Stomach (tissue), 9 donors: ENCODE results near the gene CNTNAP5. TPM values are rescaled to one million over a fixed set of nuclear protein-coding genes. Genes with fewer than 3 reads are reported as not detected.

Source experiments
- DNase-seq, 2 donors: peaks; one replicate each; pipeline versions ENCODE4 v3.0.0 to v3.0.0-alpha.2; 2013 to 2019
- H3K27ac ChIP-seq, 5 donors: fragments of 200-600 bp in 4 of 5; sonication (generic) in 4 of 5; one replicate each; pipeline ENCODE4 v1.5.1; 2013 to 2019; ENCODE audit warnings: mild to moderate bottlenecking in 1 of 5, moderate library complexity in 1 of 5
- H3K27me3 ChIP-seq, 3 donors: fragments of 200-600 bp; sonication (generic); one replicate each; pipeline ENCODE4 v1.5.1; 2017 to 2019; ENCODE audit warnings: mixed run types in 1 of 3
- H3K36me3 ChIP-seq, 4 donors: fragments of 200-600 bp; sonication (generic); 1 replicate in 3 of 4; 2 replicates in 1 of 4; pipeline ENCODE4 v1.5.1; 2016 to 2019
- H3K4me1 ChIP-seq, 4 donors: fragments of 200-600 bp; sonication (generic); one replicate each; pipeline ENCODE4 v1.5.1; 2016 to 2019
- H3K4me3 ChIP-seq, 4 donors: fragments of 200-600 bp; sonication (generic) in 3 of 4; one replicate each; pipeline ENCODE4 v1.5.1; 2016 to 2019; ENCODE audit warnings: mild to moderate bottlenecking in 1 of 4
- H3K9me3 ChIP-seq, 4 donors: fragments of 200-600 bp; sonication (generic); one replicate each; pipeline ENCODE4 v1.5.1; 2016 to 2019
- CTCF ChIP-seq, 7 experiments: fragments of 450-650 bp in 4 of 7; fragments of 200-600 bp in 3 of 7; sonication (generic) in 3 of 7; IDR thresholded peaks; one replicate each; pipeline ENCODE4 v1.5.1; 2016 to 2019; ENCODE audit warnings: antibody characterized with exemption in 7 of 7, control low read depth in 2 of 7, mild to moderate bottlenecking in 1 of 7
- EP300 ChIP-seq: sonication (generic); formaldehyde crosslinking; IDR thresholded peaks from one replicate; pipeline ENCODE4 v1.6.1; 2017; ENCODE audit warnings: antibody characterized with exemption
- POLR2A ChIP-seq, 4 donors: fragments of 450-650 bp; IDR thresholded peaks; one replicate each; pipeline ENCODE4 v1.6.1; 2016; ENCODE audit warnings: antibody characterized with exemption in 4 of 4, control low read depth in 2 of 4, mild to moderate bottlenecking in 1 of 4, moderate library complexity in 1 of 4
- POLR2AphosphoS5 ChIP-seq, 3 donors: sonication (generic); formaldehyde crosslinking; IDR thresholded peaks; one replicate each; pipeline ENCODE4 v1.6.1; 2016; ENCODE audit warnings: antibody characterized with exemption in 3 of 3
- WGBS, 5 donors: extraction: QIAGEN DNeasy Blood & Tissue Kit in 3 of 5; methylation state at CpG; one replicate each; pipeline versions ENCODE4 v1.1.5 to v1.1.7; 2013 to 2018; 5-methylcytosine and 5-hydroxymethylcytosine counted together
- intact Hi-C: fragments of 100-400 bp; cut with DNase I; formaldehyde crosslinking; loops from one replicate; pipeline ENCODE4 v1.15.1; 2023; ENCODE audit warnings: low total_unique reads
- polyA plus RNA-seq, 3 donors: library from polyadenylated mRNA; stranded (reverse); fragments of 200-250 nt; gene quantifications; one replicate each; pipeline ENCODE4 v1.2.3, GENCODE V29; 2013
- total RNA-seq, 5 donors: library from RNA; depleted of rRNA; stranded (reverse); fragments of >200 nt; gene quantifications; one replicate each; pipeline versions ENCODE4 v1.1.0 to v1.2.3, GENCODE V29; 2014 to 2016
- donor health status: healthy with polysubstance abuse.
- donor health status: Bipolar disorder and iron deficiency.
- donor health status: healthy.

Gene CNTNAP5
- total and polyA plus RNA-seq, 8 donors: 1.3 TPM; not detected in 7

- no peaks in the 10 kb centered on the region for H3K4me1 ChIP-seq
- 53 to 83% (median 73%) methylated on average over 2 of the region's 2 CpGs for WGBS, 5 donors
- intact Hi-C loops: no loop called here
- DNase-seq: no peak
- no peaks in the 10 kb centered on the region for H3K27me3 ChIP-seq
- H3K36me3 ChIP-seq: no peaks in the 10 kb centered on the region
- H3K9me3 ChIP-seq: no peaks in the 10 kb centered on the region
- no peak overlapping the region for H3K27ac ChIP-seq
- TF ChIP-seq POLR2AphosphoS5 (IDR thresholded peaks at IDR 0.05): no peak
- no peak overlapping the region for H3K4me3 ChIP-seq
Measured at GRCh38 chr2:124884315-124884714, 859.2 kb downstream of the CNTNAP5 start.

GRCh38 chr2:124886216-124886615 lies 861.1 kb downstream of the CNTNAP5 start:
- Histone ChIP-seq H3K4me3 (no peak overlapping the region), H3K27me3 (no peaks in the 10 kb centered on the region), H3K9me3 (no peaks in the 10 kb centered on the region), H3K4me1 (no peaks in the 10 kb centered on the region), H3K36me3 (no peaks in the 10 kb centered on the region), H3K27ac (no peak overlapping the region)
- intact Hi-C loops: no loop called here
- no peak for DNase-seq
- TF ChIP-seq CTCF (IDR thresholded peaks at IDR 0.05) (no peak), POLR2AphosphoS5 (IDR thresholded peaks at IDR 0.05) (no peak), POLR2A (IDR thresholded peaks at IDR 0.05) (no peak), EP300 (no peak)

GRCh38 chr2:124887466-124887865 lies 862.4 kb downstream of the CNTNAP5 start:
- Histone ChIP-seq H3K36me3 (no peaks in the 10 kb centered on the region), H3K4me1 (no peaks in the 10 kb centered on the region), H3K9me3 (no peaks in the 10 kb centered on the region), H3K4me3 (no peak overlapping the region), H3K27ac (no peak overlapping the region), H3K27me3 (no peaks in the 10 kb centered on the region)
- TF ChIP-seq POLR2A (IDR thresholded peaks at IDR 0.05) (no peak), CTCF (IDR thresholded peaks at IDR 0.05) (no peak), EP300 (no peak), POLR2AphosphoS5 (IDR thresholded peaks at IDR 0.05) (no peak)
- DNase-seq: no peak
- intact Hi-C loops: no loop called here
- 80 to 88% (median 82%) methylated on average over 3 of the region's 3 CpGs for WGBS, 5 donors

GRCh38 chr2:124888431-124888830 lies 863.3 kb downstream of the CNTNAP5 start:
- no peaks in the 10 kb centered on the region for H3K9me3 ChIP-seq
- H3K4me1 ChIP-seq: no peaks in the 10 kb centered on the region
- intact Hi-C loops: no loop called here
- no peak for TF ChIP-seq EP300
- no peak for TF ChIP-seq POLR2A (IDR thresholded peaks at IDR 0.05)
- TF ChIP-seq POLR2AphosphoS5 (IDR thresholded peaks at IDR 0.05): no peak
- TF ChIP-seq CTCF (IDR thresholded peaks at IDR 0.05): no peak
- H3K27me3 ChIP-seq: no peaks in the 10 kb centered on the region
- no peaks in the 10 kb centered on the region for H3K36me3 ChIP-seq
- H3K4me3 ChIP-seq: no peak overlapping the region
- WGBS, 5 donors: 83 to 95% (median 91%) methylated on average over 1 of the region's 1 CpG
- H3K27ac ChIP-seq: no peak overlapping the region
- DNase-seq: no peak

GRCh38 chr2:124894199-124894598 lies 869.1 kb downstream of the CNTNAP5 start:
- Histone ChIP-seq H3K27ac (no peak overlapping the region), H3K9me3 (no peaks in the 10 kb centered on the region), H3K27me3 (no peaks in the 10 kb centered on the region), H3K36me3 (no peaks in the 10 kb centered on the region), H3K4me1 (no peaks in the 10 kb centered on the region), H3K4me3 (no peak overlapping the region)
- TF ChIP-seq POLR2A (IDR thresholded peaks at IDR 0.05): no peak
- TF ChIP-seq POLR2AphosphoS5 (IDR thresholded peaks at IDR 0.05): no peak
- TF ChIP-seq EP300: no peak
- no peak for TF ChIP-seq CTCF (IDR thresholded peaks at IDR 0.05)
- no peak for DNase-seq
- intact Hi-C loops: no loop called here
- 40 to 61% (median 56%) methylated on average over 2 of the region's 2 CpGs for WGBS, 5 donors
